Gastroesophageal sphincter (tissue), 3 donors: ENCODE results near the gene CPN2.
A peak's percentile ranks its signal among the peaks of the same experiment; 100 is the strongest.

ENCODE experiments used
- CTCF ChIP-seq, 4 experiments: fragments of 200-600 bp in 2 of 4; fragments of 450-650 bp in 2 of 4; sonication (generic) in 1 of 4; IDR thresholded peaks; one replicate each; pipeline ENCODE4 v1.5.1; 2017 to 2019; ENCODE audit warnings: antibody characterized with exemption in 4 of 4, mild to moderate bottlenecking in 2 of 4, moderate library complexity in 2 of 4
- POLR2A ChIP-seq, 2 donors: fragments of 450-650 bp; IDR thresholded peaks; one replicate each; pipeline ENCODE4 v1.6.1; 2017; ENCODE audit warnings: antibody characterized with exemption in 2 of 2, mild to moderate bottlenecking in 2 of 2, moderate library complexity in 1 of 2

GRCh38 chr3:194333212-194333980 lies 17.7 kb downstream of the CPN2 start:
- TF ChIP-seq CTCF (IDR thresholded peaks at IDR 0.05) (peak in 3 of 4 experiments; percentile 98 to 99 (median 99)), POLR2A (IDR thresholded peaks at IDR 0.05) (no peak)
